ENCODE data around the gene UBE2Z.
A peak's percentile ranks its signal among the peaks of the same experiment; 100 is the strongest.
"Not testable (repeated sequence)": the region's sequence is repeated elsewhere in the genome, so short reads cannot be mapped to it uniquely, and the experiment has no call there.

The UBE2Z gene

GRCh38 chr17:48904428-48904827, 3.8 kb upstream of the UBE2Z start:
- DNase-seq (ENCODE audit: low read depth in 2 of 2), result no peak

GRCh38 chr17:48905987-48906515, 2.2 kb upstream of the UBE2Z start:
- DNase-seq (ENCODE audit: low read depth in 2 of 2), result no peak

- DNase-seq (ENCODE audit: low read depth in 2 of 2), result no peak
Measured at GRCh38 chr17:48907713-48908046, 527 bp upstream of the UBE2Z start.

- peak; percentile 70 for DNase-seq (ENCODE audit: low read depth in 2 of 2)
Measured at GRCh38 chr17:48908853-48909394, 717 bp downstream of the UBE2Z start.

- DNase-seq (ENCODE audit: low read depth in 2 of 2), result no peak
Measured at GRCh38 chr17:48909783-48910182, 1.6 kb downstream of the UBE2Z start.

- DNase-seq (ENCODE audit: low read depth in 2 of 2), result no peak
Measured at GRCh38 chr17:48910370-48910769, 2.2 kb downstream of the UBE2Z start.

GRCh38 chr17:48912476-48912875, 4.3 kb downstream of the UBE2Z start:
- no peak for DNase-seq (ENCODE audit: low read depth in 2 of 2)

GRCh38 chr17:48915459-48916282, 7.5 kb downstream of the UBE2Z start:
- no peak for DNase-seq (ENCODE audit: low read depth in 2 of 2)

GRCh38 chr17:48925251-48925990, 17.2 kb downstream of the UBE2Z start:
- DNase-seq (ENCODE audit: low read depth in 2 of 2), result no peak

- no peak for DNase-seq (ENCODE audit: low read depth in 2 of 2)
Measured at GRCh38 chr17:48925991-48926342, 17.8 kb downstream of the UBE2Z start.

GRCh38 chr17:48927978-48928745, 20.0 kb downstream of the UBE2Z start:
- DNase-seq (ENCODE audit: low read depth in 2 of 2), result no peak

GRCh38 chr17:48928876-48929811, 20.9 kb downstream of the UBE2Z start:
- DNase-seq (ENCODE audit: low read depth in 2 of 2), result no peak

- no peak for DNase-seq (ENCODE audit: low read depth in 2 of 2)
Measured at GRCh38 chr17:48929812-48930165, 21.6 kb downstream of the UBE2Z start.

GRCh38 chr17:48930435-48930873, 22.2 kb downstream of the UBE2Z start:
- no peak for DNase-seq (ENCODE audit: low read depth in 2 of 2)

GRCh38 chr17:48933035-48933434, 24.8 kb downstream of the UBE2Z start:
- DNase-seq (ENCODE audit: low read depth in 2 of 2), result no peak

- DNase-seq (ENCODE audit: low read depth in 2 of 2), result peak; percentile 81 to 87
Measured at GRCh38 chr17:48944515-48945260, 36.5 kb downstream of the UBE2Z start, which contains the start of gene SNF8. Gene SNF8 (minus strand): TSS chr17:48944842. CDS start chr17:48944734, 108 bp downstream.

- not testable (repeated sequence) for DNase-seq (ENCODE audit: low read depth in 2 of 2)
Measured at GRCh38 chr17:48945261-48945651, 37.0 kb downstream of the UBE2Z start.

- DNase-seq (ENCODE audit: low read depth in 2 of 2), result no peak
Measured at GRCh38 chr17:48951572-48951971, 43.4 kb downstream of the UBE2Z start.

- DNase-seq (ENCODE audit: low read depth in 2 of 2), result no peak
Measured at GRCh38 chr17:48952904-48953303, 44.7 kb downstream of the UBE2Z start.

- DNase-seq (ENCODE audit: low read depth in 2 of 2), result no peak
Measured at GRCh38 chr17:48954300-48954755, 46.1 kb downstream of the UBE2Z start.

Measured in stimulated activated CD8-positive, alpha-beta memory T cell treated with anti-CD3 and anti-CD28 coated beads, Interleukin-7, amount 100 ng/mL, for 1 hour (primary cell).